ENCODE measurements around the gene VPS37C. TPM values are rescaled to one million over a fixed set of nuclear protein-coding genes. Genes with fewer than 3 reads are reported as not detected.

The VPS37C gene
- total RNA-seq, 1 experiment from 2014 or later, result 36.3 TPM

GRCh38 chr11:61174273-61174672, 13.0 kb upstream of the VPS37C start:
- Mint-ChIP-seq H3K4me1 (ENCODE audit: low read depth, unreplicated experiment) (peaks cover 7% of the 10 kb centered on the region), H3K4me3 (ENCODE audit: unreplicated experiment) (no peak overlapping the region), H3K36me3 (ENCODE audit: insufficient read depth, unreplicated experiment) (no peaks in the 10 kb centered on the region), H3K9me3 (ENCODE audit: unreplicated experiment) (peaks cover 13% of the 10 kb centered on the region), H3K27me3 (ENCODE audit: insufficient read depth, unreplicated experiment) (no peaks in the 10 kb centered on the region), H3K27ac (ENCODE audit: unreplicated experiment) (no peak overlapping the region)
- peaks cover 4% of the 10 kb centered on the region; the same call in 1 of the 2 replicates for H3K9me3 ChIP-seq
- CTCF ChIA-PET, result no interaction called here
- peak in 1 of 2 experiments; percentile 31 for DNase-seq
- H3K36me3 ChIP-seq (ENCODE audit: control insufficient read depth, insufficient read depth, low read length), result no peaks in the 10 kb centered on the region
- H3K4me1 ChIP-seq, result peaks cover 8% of the 10 kb centered on the region; the same call in 1 of the 2 replicates
- H3K27me3 ChIP-seq (replicated peaks; ENCODE audit: control insufficient read depth, insufficient read depth, low read length), result no peaks in the 10 kb centered on the region
- intact Hi-C loops (cut with micrococcal nuclease; ENCODE audit: unreplicated experiment), result loop anchor here (5.0 kb wide), 1 partner anchor 397 kb away; no protein-coding TSS in a partner anchor
- no peak overlapping the region for H3K4me3 ChIP-seq (ENCODE audit: low read depth, low read length)
- no peak for TF ChIP-seq CTCF (IDR thresholded peaks at IDR 0.05; ENCODE audit: insufficient read depth in 1 of 2, low read depth in 1 of 2, low read length in 1 of 2, severe bottlenecking in 1 of 2, unreplicated experiment in 1 of 2)
- POLR2A ChIA-PET, result no interaction called here
- no TSS peak for BruUV-seq (replicated peaks)

GRCh38 chr11:61173456-61173855, 12.2 kb upstream of the VPS37C start:
- H3K4me1 Mint-ChIP-seq (ENCODE audit: low read depth, unreplicated experiment), result peaks cover 7% of the 10 kb centered on the region

GRCh38 chr11:61172888-61173287, 11.7 kb upstream of the VPS37C start:
- H3K4me1 ChIP-seq, result peaks cover 8% of the 10 kb centered on the region; the same call in 1 of the 2 replicates
- Mint-ChIP-seq H3K9me3 (ENCODE audit: unreplicated experiment) (peaks cover 13% of the 10 kb centered on the region), H3K4me3 (ENCODE audit: unreplicated experiment) (no peak overlapping the region), H3K27ac (ENCODE audit: unreplicated experiment) (no peak overlapping the region), H3K27me3 (ENCODE audit: insufficient read depth, unreplicated experiment) (no peaks in the 10 kb centered on the region), H3K4me1 (ENCODE audit: low read depth, unreplicated experiment) (peaks cover 7% of the 10 kb centered on the region), H3K36me3 (ENCODE audit: insufficient read depth, unreplicated experiment) (no peaks in the 10 kb centered on the region)
- DNase-seq, result no peak
- peaks cover 4% of the 10 kb centered on the region; the same call in 1 of the 2 replicates for H3K9me3 ChIP-seq
- H3K4me3 ChIP-seq (ENCODE audit: low read depth, low read length), result no peak overlapping the region
- BruUV-seq (replicated peaks), result no TSS peak
- no peaks in the 10 kb centered on the region for H3K36me3 ChIP-seq (ENCODE audit: control insufficient read depth, insufficient read depth, low read length)
- ChIA-PET CTCF (no interaction called here), POLR2A (no interaction called here)
- no peaks in the 10 kb centered on the region for H3K27me3 ChIP-seq (replicated peaks; ENCODE audit: control insufficient read depth, insufficient read depth, low read length)
- intact Hi-C loops (cut with micrococcal nuclease; ENCODE audit: unreplicated experiment), result loop anchor here (1.0 to 5.0 kb wide), 3 partner anchors 44 to 396 kb away; no protein-coding TSS in a partner anchor
- TF ChIP-seq CTCF (IDR thresholded peaks at IDR 0.05; ENCODE audit: insufficient read depth in 1 of 2, low read depth in 1 of 2, low read length in 1 of 2, severe bottlenecking in 1 of 2, unreplicated experiment in 1 of 2), result no peak

More at GRCh38 chr11:61173456-61173855, 12.2 kb upstream of the VPS37C start:
- Mint-ChIP-seq H3K4me3 (ENCODE audit: unreplicated experiment) (no peak overlapping the region), H3K27me3 (ENCODE audit: insufficient read depth, unreplicated experiment) (no peaks in the 10 kb centered on the region), H3K27ac (ENCODE audit: unreplicated experiment) (no peak overlapping the region), H3K36me3 (ENCODE audit: insufficient read depth, unreplicated experiment) (no peaks in the 10 kb centered on the region), H3K9me3 (ENCODE audit: unreplicated experiment) (peaks cover 13% of the 10 kb centered on the region)
- ChIA-PET CTCF (interaction anchor here (0.6 kb wide), 1 partner anchor 32 kb away, joined by 4 read pairs; no protein-coding TSS in a partner anchor), POLR2A (no interaction called here)
- H3K9me3 ChIP-seq, result peaks cover 4% of the 10 kb centered on the region; the same call in 1 of the 2 replicates
- no peaks in the 10 kb centered on the region for H3K36me3 ChIP-seq (ENCODE audit: control insufficient read depth, insufficient read depth, low read length)
- peak; percentile 43 to 46 for DNase-seq
- peaks cover 8% of the 10 kb centered on the region; the same call in 1 of the 2 replicates for H3K4me1 ChIP-seq
- peak; percentile 25 to 40 for TF ChIP-seq CTCF (IDR thresholded peaks at IDR 0.05; ENCODE audit: insufficient read depth in 1 of 2, low read depth in 1 of 2, low read length in 1 of 2, severe bottlenecking in 1 of 2, unreplicated experiment in 1 of 2)
- no peak overlapping the region for H3K4me3 ChIP-seq (ENCODE audit: low read depth, low read length)
- intact Hi-C loops (cut with micrococcal nuclease; ENCODE audit: unreplicated experiment), result loop anchor here (1.0 to 5.0 kb wide), 3 partner anchors 44 to 396 kb away; no protein-coding TSS in a partner anchor
- BruUV-seq (replicated peaks), result no TSS peak
- H3K27me3 ChIP-seq (replicated peaks; ENCODE audit: control insufficient read depth, insufficient read depth, low read length), result no peaks in the 10 kb centered on the region
